IMR-90 (cell line): ENCODE results near the gene ATP6V0E2. TPM values are rescaled to one million over a fixed set of nuclear protein-coding genes. Genes with fewer than 3 reads are reported as not detected.
A peak's percentile ranks its signal among the peaks of the same experiment; 100 is the strongest.

Experiments used
- ATAC-seq: fragments of 200-7000 bp; cut with Tn5 transposase; 2 replicates; pipeline ENCODE4 v1.9.1; 2020; ENCODE audit warnings: low read depth, mild to moderate bottlenecking, moderate library complexity
- BruUV-seq: library from RNA; stranded (reverse); fragments of 400-500 nt; replicated peaks from 2 replicates; lab custom pipeline; 2021; lab: Mats Ljungman, UMichigan
- CTCF ChIA-PET: fragments of 300-600 bp; formaldehyde crosslinking; extraction: SDS; loops from one replicate; lab custom pipeline; 2021; ENCODE audit warnings: antibody characterized with exemption; lab: Yijun Ruan, JAX
- POLR2A ChIA-PET: fragments of 300-600 bp; sonication (Branson Sonifier 250); formaldehyde crosslinking; loops from one replicate; lab custom pipeline; 2022; ENCODE audit warnings: antibody characterized with exemption; ENCODE audit not compliant: unreplicated experiment; lab: Charles Lee
- DNase-seq: peaks from one replicate; pipeline ENCODE4 v3.0.0; 2013
- H2AFZ ChIP-seq: replicated peaks from 2 replicates; pipeline ENCODE3; 2013; ENCODE audit warnings: low read length, mild to moderate bottlenecking; ENCODE audit not compliant: poor library complexity
- H2AK5ac ChIP-seq: 2 replicates; pipeline ENCODE4 v1.6.1; 2013; ENCODE audit warnings: low read depth, low read length, inconsistent platforms
- H2AK9ac ChIP-seq: replicated peaks from 2 replicates; pipeline ENCODE3; 2013; ENCODE audit warnings: mild to moderate bottlenecking, low read depth, low read length, moderate library complexity; ENCODE audit not compliant: poor library complexity
- H2BK120ac ChIP-seq: 2 replicates; pipeline ENCODE4 v1.6.1; 2013; ENCODE audit warnings: low read depth, low read length, inconsistent platforms
- H2BK15ac ChIP-seq: 3 replicates; pipeline ENCODE4 v1.6.1; 2013; ENCODE audit warnings: low read depth, low read length, inconsistent platforms
- H2BK20ac ChIP-seq: 2 replicates; pipeline ENCODE4 v1.6.1; 2013; ENCODE audit warnings: low read depth, mild to moderate bottlenecking, inconsistent platforms, low read length, moderate library complexity
- H2BK5ac ChIP-seq: 2 replicates; pipeline ENCODE4 v1.6.1; 2013; ENCODE audit warnings: mild to moderate bottlenecking, low read depth, low read length, inconsistent platforms; ENCODE audit not compliant: poor library complexity, severe bottlenecking
- H3K14ac ChIP-seq: replicated peaks from 2 replicates; pipeline ENCODE4 v1.6.1; 2013; ENCODE audit warnings: low read depth, low read length, inconsistent platforms
- H3K18ac ChIP-seq: 2 replicates; pipeline ENCODE4 v1.6.1; 2013; ENCODE audit warnings: low read depth, low read length, control low read depth
- H3K23ac ChIP-seq: 2 replicates; pipeline ENCODE4 v1.6.1; 2013; ENCODE audit warnings: low read depth, low read length, inconsistent platforms
- H3K27ac ChIP-seq: 2 replicates; pipeline ENCODE4 v1.5.1; 2013; ENCODE audit warnings: mild to moderate bottlenecking, control low read depth, low read length; ENCODE audit not compliant: insufficient read depth
- H3K27me3 ChIP-seq: 2 replicates; pipeline ENCODE4 v1.6.1; 2013; ENCODE audit warnings: low read length; ENCODE audit not compliant: control insufficient read depth, insufficient read depth
- H3K36me3 ChIP-seq: 2 replicates; pipeline ENCODE4 v1.6.1; 2013; ENCODE audit warnings: low read length, mixed read lengths; ENCODE audit not compliant: control insufficient read depth, insufficient read depth
- H3K4ac ChIP-seq: 2 replicates; pipeline ENCODE4 v1.6.1; 2013; ENCODE audit warnings: low read depth, low read length, inconsistent platforms
- H3K4me1 ChIP-seq: 2 replicates; pipeline ENCODE4 v1.6.1; 2013; ENCODE audit warnings: low read length, mixed read lengths; ENCODE audit not compliant: control insufficient read depth, insufficient read depth
- H3K4me2 ChIP-seq: 2 replicates; pipeline ENCODE4 v1.6.1; 2013; ENCODE audit warnings: low read depth, mild to moderate bottlenecking, control low read depth, low read length, moderate library complexity
- H3K4me3 ChIP-seq: 2 replicates; pipeline ENCODE4 v1.5.1; 2013; ENCODE audit warnings: low read depth, mild to moderate bottlenecking, control low read depth, low read length, moderate library complexity; ENCODE audit not compliant: insufficient read depth
- H3K56ac ChIP-seq: 2 replicates; pipeline ENCODE4 v1.6.1; 2013; ENCODE audit warnings: low read length, inconsistent platforms; ENCODE audit not compliant: insufficient read depth; ENCODE audit errors: extremely low read depth
- H3K79me1 ChIP-seq, 2 experiments: 2 replicates each; pipeline ENCODE4 v1.6.1; 2013; ENCODE audit warnings: low read length in 2 of 2, inconsistent platforms in 1 of 2, low read depth in 1 of 2
- H3K9ac ChIP-seq: 2 replicates; pipeline ENCODE4 v1.6.1; 2013; ENCODE audit warnings: low read depth, low read length, control low read depth
- H3K9me1 ChIP-seq: 2 replicates; pipeline ENCODE4 v1.6.1; 2013; ENCODE audit warnings: low read length, inconsistent platforms; ENCODE audit not compliant: insufficient read depth
- H3K9me3 ChIP-seq: 2 replicates; pipeline ENCODE4 v1.6.1; 2013; ENCODE audit warnings: low read length; ENCODE audit not compliant: control insufficient read depth, insufficient read depth
- H4K20me1 ChIP-seq: 2 replicates; pipeline ENCODE4 v1.6.1; 2013; ENCODE audit warnings: low read length, inconsistent platforms; ENCODE audit not compliant: insufficient read depth
- H4K5ac ChIP-seq: 2 replicates; pipeline ENCODE4 v1.6.1; 2013; ENCODE audit warnings: mild to moderate bottlenecking, low read depth, low read length, control low read depth
- H4K8ac ChIP-seq, 2 experiments: 2 replicates each; pipeline ENCODE4 v1.6.1; 2013; ENCODE audit warnings: low read depth in 2 of 2, low read length in 2 of 2, control low read depth in 1 of 2, inconsistent platforms in 1 of 2
- H4K91ac ChIP-seq: 2 replicates; pipeline ENCODE4 v1.6.1; 2013; ENCODE audit warnings: low read depth, low read length, inconsistent platforms; ENCODE audit not compliant: insufficient read depth
- FOS ChIP-seq: fragments of 150-350 bp; IDR thresholded peaks from 2 replicates; pipeline ENCODE4 v1.6.1; 2016; ENCODE audit warnings: low read depth, low read length
- MAZ ChIP-seq: IDR thresholded peaks from 2 replicates; pipeline ENCODE4 v1.6.1; 2012; ENCODE audit warnings: low read depth, mild to moderate bottlenecking, low read length, improper control_type of control experiment, moderate library complexity, borderline replicate concordance
- POLR2A ChIP-seq: IDR thresholded peaks from 2 replicates; pipeline ENCODE4 v1.6.1; 2012; ENCODE audit warnings: mild to moderate bottlenecking, low read depth, low read length
- RFX5 ChIP-seq: IDR thresholded peaks from 2 replicates; pipeline ENCODE4 v1.8.0; 2012; ENCODE audit warnings: low read depth, mild to moderate bottlenecking, low read length, moderate library complexity
- USF2 ChIP-seq: fragments of 150-350 bp; IDR thresholded peaks from 2 replicates; pipeline ENCODE4 v1.6.1; 2017; ENCODE audit warnings: mild to moderate bottlenecking, antibody characterized with exemption, low read length, low read depth
- WGBS, 2 experiments: methylation state at CpG; one replicate each; pipeline versions ENCODE4 v1.1.5 to v1.1.7; 2013; ENCODE audit warnings: missing lambda C conversion rate in 2 of 2; ENCODE audit not compliant: insufficient read length in 1 of 2; ENCODE audit errors: extremely low coverage in 2 of 2; 5-methylcytosine and 5-hydroxymethylcytosine counted together
- dilution Hi-C: fragments of 300-500 bp; cut with HindIII; formaldehyde crosslinking; loops from one replicate; pipeline ENCODE4 v1.14.3; 2018; ENCODE audit warnings: low sequenced_read_pairs; ENCODE audit not compliant: unreplicated experiment
- in situ Hi-C: fragments of 300-500 bp; cut with MboI; formaldehyde crosslinking; loops from 3 replicates; pipeline ENCODE4 v1.14.3; 2019; ENCODE audit warnings: low sequenced_read_pairs, inconsistent platforms, mixed read lengths
- intact Hi-C: fragments of 100-400 bp; cut with micrococcal nuclease; formaldehyde crosslinking; loops from 2 replicates; pipeline ENCODE4 v1.10.0; 2022
- polyA plus RNA-seq, 3 experiments: library from polyadenylated mRNA; depleted of rRNA; stranded (reverse); fragments of >200 nt; gene quantifications; 2 replicates each; pipeline ENCODE4 v1.2.3, GENCODE V29; 2012; ENCODE audit warnings: low replicate concordance in 1 of 3
- total RNA-seq: library from RNA; depleted of rRNA; stranded (reverse); fragments of >200 nt; gene quantifications from 2 replicates; pipeline ENCODE4 v1.2.3, GENCODE V29; 2012

ATP6V0E2 gene
- total and polyA plus RNA-seq, 2 of the 4 experiments (the other 2 are of a cell fraction) = 5.7 to 30.3 TPM

- TF ChIP-seq MAZ (no peak), POLR2A (no peak)
Measured at GRCh38 chr7:149837564-149838223, 36.1 kb upstream of the ATP6V0E2 start (continued).

GRCh38 chr7:149838224-149838991 is 35.4 kb upstream of the ATP6V0E2 start, which contains the start of gene ZNF862:
ZNF862 (plus strand) TSS chr7:149838375; CDS start chr7:149838612, 237 bp downstream.
- no peaks in the 10 kb centered on the region; the same call in 1 of the 2 replicates for H4K20me1 ChIP-seq
- peaks cover 10% of the 10 kb centered on the region; the same call in 1 of the 2 replicates for H3K27me3 ChIP-seq
- DNase-seq (peak; percentile 97), ATAC-seq (peak; percentile 99)
- no peak within 1 kb of the TSS for H2BK20ac ChIP-seq
- H3K9ac ChIP-seq = peak within 1 kb of the TSS; percentile 78
- H3K36me3 ChIP-seq = no peaks in the 10 kb centered on the region
- POLR2A ChIA-PET = interaction anchor here (0.7 kb wide), 2 partner anchors 949 to 1494 kb away, joined by 3 to 5 read pairs; no protein-coding TSS in a partner anchor
- peak within 1 kb of the TSS; percentile 84 for H3K4ac ChIP-seq
- H2BK15ac ChIP-seq = no peak within 1 kb of the TSS
- no TSS peak for BruUV-seq
- peaks cover 4% of the 10 kb centered on the region; the same call in 1 of the 2 replicates for H3K9me1 ChIP-seq
- peak within 1 kb of the TSS; percentile 96 for H3K23ac ChIP-seq
- in situ Hi-C loops (no loop called here), intact Hi-C loops (loop anchor here (1.0 to 2.0 kb wide), 2 partner anchors 34 to 66 kb away; partner anchors contain the start of gene ATP6V0E2), dilution Hi-C loops (no loop called here)
- H4K5ac ChIP-seq = peak within 1 kb of the TSS; percentile 73
- 0% methylated on average over 15 of the region's 86 CpGs; no CpG with 5 or more reads in 1 of the 2 experiments for WGBS, 2 experiments
- H4K91ac ChIP-seq = peak within 1 kb of the TSS; percentile 76
- peak within 1 kb of the TSS; percentile 83 for H2AK9ac ChIP-seq
- CTCF ChIA-PET = no interaction called here
- peak within 1 kb of the TSS; percentile 98 for H2AFZ ChIP-seq
- H3K79me1 ChIP-seq = peaks cover 10 to 20% of the 10 kb centered on the region in 2 experiments; a peak in 3 of 4 replicates
- H3K4me2 ChIP-seq = peak within 1 kb of the TSS; percentile 91
- TF ChIP-seq POLR2A (peak; percentile 42; the same call in 1 of the 2 replicates), FOS (no peak), USF2 (peak; percentile 10; the same call in 1 of the 2 replicates), MAZ (peak; percentile 78), RFX5 (peak; percentile 48; the same call in 1 of the 2 replicates)
- peak within 1 kb of the TSS; percentile 74 for H2BK5ac ChIP-seq
- H3K56ac ChIP-seq = peak within 1 kb of the TSS; percentile 75; the same call in 1 of the 2 replicates
- H3K27ac ChIP-seq = peak within 1 kb of the TSS; percentile 52
- peak within 1 kb of the TSS; percentile 23; the same call in 1 of the 2 replicates for H2BK120ac ChIP-seq
- H4K8ac ChIP-seq = peak within 1 kb of the TSS; percentile 24 to 79; a peak in 3 of 4 replicates
- peak within 1 kb of the TSS; percentile 34; the same call in 1 of the 2 replicates for H2AK5ac ChIP-seq
- 0 out of 2 replicates have a peak, but pooled peaks cover 3% of the 10 kb centered on the region for H3K4me1 ChIP-seq
- peak within 1 kb of the TSS; percentile 80 for H3K14ac ChIP-seq
- peak within 1 kb of the TSS; percentile 99 for H3K4me3 ChIP-seq
- H3K18ac ChIP-seq = 0 out of 2 replicates have a peak within 1 kb of the TSS, but pooled peaks have one; percentile 18
- no peaks in the 10 kb centered on the region for H3K9me3 ChIP-seq
